Fibroblast of villous mesenchyme (primary cell): Measurements from ENCODE around the gene LAGE3. TPM values are rescaled to one million over a fixed set of nuclear protein-coding genes. Genes with fewer than 3 reads are reported as not detected.
A peak's percentile ranks its signal among the peaks of the same experiment; 100 is the strongest.

Experiments used
- DNase-seq: peaks from one replicate; pipeline ENCODE4 v3.0.0-alpha.2; 2010; ENCODE audit warnings: low read depth
- H3K4me3 ChIP-seq: 2 replicates; pipeline ENCODE4 v1.5.1; 2011; ENCODE audit warnings: low read depth, mild to moderate bottlenecking, low read length
- CTCF ChIP-seq: IDR thresholded peaks from 2 replicates; pipeline ENCODE4 v1.5.1; 2012; ENCODE audit warnings: low read depth, mild to moderate bottlenecking, low read length; ENCODE audit not compliant: insufficient read depth
- total RNA-seq: library from RNA; depleted of rRNA; stranded (reverse); fragments of >200 nt; gene quantifications from 2 replicates; pipeline ENCODE4 v1.2.3, GENCODE V29; 2012

LAGE3 gene
- 12.6 and 15.5 TPM in 2 replicates for total RNA-seq

GRCh38 chrX:154478728-154479622 lies at the start of gene LAGE3:
TSS of gene LAGE3 (minus strand) at chrX:154479281. CDS start at chrX:154478915, 366 bp downstream.
- TF ChIP-seq CTCF: no peak
- peak within 1 kb of the TSS; percentile 63 for H3K4me3 ChIP-seq
- peak; percentile 94 for DNase-seq

- peak; percentile 58 for TF ChIP-seq CTCF
- peak; percentile 77 for DNase-seq
- peak overlapping the region; percentile 38 for H3K4me3 ChIP-seq
These were observed 48.0 kb upstream of the LAGE3 start for GRCh38 chrX:154526901-154527675.

GRCh38 chrX:154525606-154526490 lies 46.8 kb upstream of the LAGE3 start:
- no peak overlapping the region for H3K4me3 ChIP-seq
- DNase-seq: peak; percentile 18
- TF ChIP-seq CTCF: no peak

- no peak for TF ChIP-seq CTCF
These were observed 40.3 kb upstream of the LAGE3 start for GRCh38 chrX:154519389-154519788.

GRCh38 chrX:154517101-154517781 lies 38.2 kb upstream of the LAGE3 start:
- H3K4me3 ChIP-seq: peak overlapping the region; percentile 21
- no peak for TF ChIP-seq CTCF
- peak; percentile 55 for DNase-seq

More at GRCh38 chrX:154519389-154519788, 40.3 kb upstream of the LAGE3 start:
- no peak overlapping the region for H3K4me3 ChIP-seq
- no peak for DNase-seq
